NCI-H2196 treated with DMSO at 0.1 percent for 48 hours (cell line): ENCODE measurements around the gene REPS1.
"Not testable (repeated sequence)": the region's sequence is repeated elsewhere in the genome, so short reads cannot be mapped to it uniquely, and the experiment has no call there.

Source experiments
- DNase-seq: peaks from one replicate; lab custom pipeline; 2025; ENCODE audit not compliant: unreplicated experiment; lab: John Stamatoyannopoulos, UW

Gene REPS1

GRCh38 chr6:138971601-138972000, 16.5 kb downstream of the REPS1 start:
- DNase-seq: no peak

GRCh38 chr6:138970856-138971425, 17.1 kb downstream of the REPS1 start:
- DNase-seq: no peak

GRCh38 chr6:138970159-138970558, 17.9 kb downstream of the REPS1 start:
- no peak for DNase-seq

GRCh38 chr6:138966870-138967269, 21.2 kb downstream of the REPS1 start:
- no peak for DNase-seq

GRCh38 chr6:138965971-138966370, 22.1 kb downstream of the REPS1 start:
- no peak for DNase-seq

- DNase-seq: no peak
Measured at GRCh38 chr6:138965291-138965874, 22.7 kb downstream of the REPS1 start.

GRCh38 chr6:138964012-138964411, 24.0 kb downstream of the REPS1 start:
- no peak for DNase-seq

GRCh38 chr6:138963531-138963930, 24.5 kb downstream of the REPS1 start:
- DNase-seq: no peak

GRCh38 chr6:138963119-138963518, 24.9 kb downstream of the REPS1 start:
- DNase-seq: no peak

GRCh38 chr6:138959521-138959920, 28.5 kb downstream of the REPS1 start:
- DNase-seq: no peak

- DNase-seq: no peak
Measured at GRCh38 chr6:138958595-138958994, 29.5 kb downstream of the REPS1 start.

- DNase-seq: no peak
Measured at GRCh38 chr6:138957903-138958302, 30.1 kb downstream of the REPS1 start.

GRCh38 chr6:138957484-138957883, 30.6 kb downstream of the REPS1 start:
- DNase-seq: no peak

GRCh38 chr6:138956244-138956924, 31.7 kb downstream of the REPS1 start:
- no peak for DNase-seq

GRCh38 chr6:138955262-138955661, 32.8 kb downstream of the REPS1 start:
- DNase-seq: no peak

- DNase-seq: no peak
Measured at GRCh38 chr6:138953451-138953850, 34.6 kb downstream of the REPS1 start.

GRCh38 chr6:138948546-138949179, 39.4 kb downstream of the REPS1 start:
- DNase-seq: no peak

GRCh38 chr6:138948004-138948403, 40.0 kb downstream of the REPS1 start:
- DNase-seq: no peak

GRCh38 chr6:138945354-138945753, 42.7 kb downstream of the REPS1 start:
- DNase-seq: no peak

GRCh38 chr6:138944412-138944811, 43.6 kb downstream of the REPS1 start:
- no peak for DNase-seq

GRCh38 chr6:138943089-138943625, 44.9 kb downstream of the REPS1 start:
- DNase-seq: no peak

GRCh38 chr6:138936873-138937272, 51.2 kb downstream of the REPS1 start:
- DNase-seq: not testable (repeated sequence)
